ENCODE data around the gene RNF213.

RNF213 gene

DNA sequence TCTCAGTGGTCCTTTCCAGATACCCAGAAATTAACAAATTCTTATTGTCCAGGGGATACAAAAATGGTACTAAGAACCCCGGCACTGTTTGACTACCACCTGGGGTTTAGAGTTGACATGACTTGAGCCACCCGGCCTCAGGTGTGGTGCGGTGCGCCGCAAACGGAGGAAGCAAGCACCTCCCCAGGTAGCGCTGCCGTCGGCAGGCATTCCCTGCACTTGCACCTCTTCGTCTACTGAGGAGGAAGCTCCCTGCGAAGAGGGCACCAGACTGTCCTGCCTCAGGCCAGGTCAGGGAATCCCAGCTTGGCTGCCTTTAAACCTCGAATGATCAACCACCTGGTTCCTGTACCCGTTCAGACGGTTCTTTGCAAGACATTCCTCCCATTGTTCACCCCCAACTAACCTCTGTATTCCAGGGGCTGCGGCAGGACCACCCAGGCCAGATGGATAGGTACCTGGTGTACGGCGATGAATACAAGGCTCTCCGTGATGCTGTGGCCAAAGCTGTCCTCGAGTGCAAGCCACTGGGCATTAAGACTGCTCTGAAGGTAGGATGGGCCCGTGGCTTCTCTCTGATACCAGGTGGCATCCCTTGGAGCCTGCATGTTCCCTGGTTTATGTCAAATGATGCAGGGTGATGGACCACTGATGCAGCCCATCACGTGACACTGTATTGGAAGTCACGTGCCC lies 113.5 kb downstream of the RNF213 start:
- no peak for TF ChIP-seq CTCF (conservative IDR thresholded peaks at IDR 0.05)
- H3K27ac ChIP-seq: no peak overlapping the region

- H3K27ac ChIP-seq: no peak overlapping the region
- TF ChIP-seq CTCF (conservative IDR thresholded peaks at IDR 0.05): no peak
Observed at GRCh38 chr17:80374732-80375585, 114.3 kb downstream of the RNF213 start.

GRCh38 chr17:80376531-80376930 lies 115.9 kb downstream of the RNF213 start:
- no peak overlapping the region for H3K27ac ChIP-seq
- no peak for TF ChIP-seq CTCF (conservative IDR thresholded peaks at IDR 0.05)

DNA sequence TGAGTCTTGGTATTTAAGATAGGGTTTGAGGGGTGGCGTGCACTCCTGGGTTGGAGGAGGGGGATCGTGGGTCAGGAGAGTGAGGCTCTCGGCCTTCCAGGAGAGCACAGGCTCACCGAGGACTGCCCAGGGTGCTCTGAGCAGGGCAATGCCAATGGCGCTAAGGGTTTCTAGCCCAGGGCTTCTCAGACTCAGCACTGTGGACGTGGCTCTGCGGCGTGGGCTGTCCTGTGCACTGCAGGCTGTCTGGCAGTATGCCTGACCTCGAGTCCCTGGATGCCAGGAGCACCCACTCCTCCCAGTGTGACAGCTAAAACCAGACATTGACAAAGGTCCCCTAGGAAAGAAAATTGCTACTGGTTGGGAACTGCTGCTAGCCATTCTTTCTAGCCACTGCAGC lies 117.1 kb downstream of the RNF213 start:
- no peak overlapping the region for H3K27ac ChIP-seq
- no peak for TF ChIP-seq CTCF (conservative IDR thresholded peaks at IDR 0.05)

- no peak for TF ChIP-seq CTCF (conservative IDR thresholded peaks at IDR 0.05)
- H3K27ac ChIP-seq: no peak overlapping the region
Observed at GRCh38 chr17:80379348-80379747, 118.7 kb downstream of the RNF213 start.

DNA sequence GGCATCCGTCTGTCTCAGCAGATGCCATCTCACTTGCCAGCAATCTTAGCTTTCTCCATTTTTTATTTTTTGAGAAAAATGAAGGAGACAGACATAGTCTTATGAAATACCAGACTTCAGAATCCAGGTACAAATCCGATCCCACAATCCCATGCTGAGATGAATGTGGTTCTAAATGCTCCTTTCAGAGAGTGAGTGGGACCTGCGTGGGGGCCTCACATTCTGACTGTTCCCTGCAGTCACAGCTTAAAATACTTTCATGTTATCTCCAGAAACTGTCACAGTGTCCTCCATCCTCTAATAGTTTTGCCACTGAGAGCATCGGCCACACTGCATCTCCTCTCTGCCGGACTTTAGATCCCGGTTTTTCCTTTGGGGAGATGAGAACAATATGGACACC lies 119.4 kb downstream of the RNF213 start:
- no peak for TF ChIP-seq CTCF (conservative IDR thresholded peaks at IDR 0.05)
- H3K27ac ChIP-seq: no peak overlapping the region

- H3K27ac ChIP-seq: no peak overlapping the region
- no peak for TF ChIP-seq CTCF (conservative IDR thresholded peaks at IDR 0.05)
Observed at GRCh38 chr17:80380555-80381002, 119.9 kb downstream of the RNF213 start.

All from VCaP (cell line).